ENCODE measurements around the gene CDK13. TPM values are rescaled to one million over a fixed set of nuclear protein-coding genes. Genes with fewer than 3 reads are reported as not detected.

CDK13 gene
- 65.8 and 102 TPM in 2 replicates for total RNA-seq

DNA sequence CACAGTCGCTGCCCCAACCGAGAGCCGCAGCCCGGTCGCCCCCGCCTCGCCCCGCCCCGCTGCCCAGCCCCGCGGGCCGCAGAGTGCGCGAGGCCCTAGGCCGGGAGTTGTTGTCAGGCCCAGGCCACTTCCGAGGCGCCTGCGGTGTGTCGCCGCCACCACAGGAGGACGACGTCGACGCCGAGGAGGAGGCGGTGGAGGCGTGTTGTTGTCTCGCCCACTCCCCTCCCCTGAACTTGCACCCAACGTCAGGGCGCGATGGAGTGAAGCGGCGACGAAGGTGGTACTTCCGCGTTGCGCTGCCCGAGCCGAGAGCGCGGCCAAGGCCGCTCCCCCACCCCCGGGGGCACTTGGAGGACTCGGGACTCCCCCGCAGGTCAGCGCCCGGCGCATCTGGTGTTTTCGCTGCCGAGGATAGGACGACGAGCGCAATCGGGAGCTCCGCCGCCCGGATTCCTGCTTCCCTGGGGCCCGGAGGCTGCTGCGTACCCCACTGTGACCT is at the start of gene CDK13:
Gene CDK13, plus strand, starts transcription at position 286 of the 502 bp plus-strand sequence. CDS start 386 bp downstream, outside the sequence.

DNA sequence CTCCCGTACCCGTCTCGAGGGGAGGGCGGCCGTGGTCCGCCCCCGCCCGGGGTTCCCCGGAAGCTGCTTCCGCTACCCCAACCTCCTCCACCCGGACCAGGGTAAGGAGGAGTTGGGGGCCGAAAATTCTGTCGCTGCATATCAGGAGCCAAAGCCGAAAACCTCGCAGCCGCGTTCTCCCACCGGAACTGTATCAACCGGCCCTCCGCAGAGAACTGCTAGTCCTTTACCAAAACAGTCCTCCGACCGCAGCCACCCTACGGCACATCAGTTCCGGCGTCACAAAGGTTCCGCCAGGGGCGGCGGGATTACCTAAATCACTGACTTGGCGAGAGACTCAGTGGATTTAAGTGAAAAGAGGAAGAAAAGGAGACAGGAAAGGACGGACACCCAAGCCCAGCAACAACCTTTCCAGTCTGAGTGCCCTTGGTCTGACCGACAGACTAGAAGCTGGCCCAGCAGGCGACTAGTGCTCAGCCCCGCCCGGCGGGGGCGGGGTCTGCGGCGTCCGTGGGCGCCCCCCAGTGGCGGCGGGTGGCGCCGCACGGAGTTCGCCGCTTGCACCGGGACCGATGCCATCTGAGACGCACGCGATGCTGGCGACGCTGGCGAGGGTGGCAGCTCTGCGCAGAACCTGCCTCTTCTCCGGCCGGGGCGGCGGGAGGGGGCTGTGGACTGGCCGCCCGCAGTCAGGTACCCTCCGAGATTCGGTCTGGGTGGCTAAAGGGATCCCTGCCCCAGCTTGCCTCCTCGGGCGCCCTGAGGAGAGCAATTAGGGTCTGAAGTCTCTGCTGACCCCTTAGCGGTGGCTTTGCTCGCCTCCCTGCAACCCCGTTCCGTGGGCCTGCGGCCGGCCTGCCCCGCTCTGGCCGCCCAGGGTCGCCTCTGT is 184.6 kb downstream of the CDK13 start, which contains the start of the genes MPLKIP and SUGCT:
Gene MPLKIP, minus strand, starts transcription at position 195 of the 889 bp plus-strand sequence. Its CDS starts 55 bp downstream, at position 140.
Gene SUGCT, plus strand, starts transcription at position 578 of the 889 bp plus-strand sequence.

Other genes with a start within 250 kb of the CDK13 start
- gene MPLKIP, start 184.4 kb downstream of the CDK13 start, total RNA-seq: 11.5 and 13.0 TPM in 2 replicates
- 3.9 and 7.2 TPM in 2 replicates for gene SUGCT, start 184.7 kb downstream of the CDK13 start, total RNA-seq